GM23338 (cell line): ENCODE data around the gene KCNIP1. TPM values are rescaled to one million over a fixed set of nuclear protein-coding genes. Genes with fewer than 3 reads are reported as not detected.

ENCODE experiments used
- ATAC-seq: fragments of 200-7000 bp; cut with Tn5 transposase; 3 replicates; pipeline ENCODE4 v1.9.1; 2020
- DNase-seq: peaks from one replicate; pipeline ENCODE4 v3.0.0-alpha.2; 2015; ENCODE audit warnings: low spot score
- H2AFZ ChIP-seq: fragments of 200-600 bp; sonication (generic); 2 replicates; pipeline ENCODE4 v1.8.0; 2016; ENCODE audit warnings: antibody characterized with exemption, mild to moderate bottlenecking, moderate library complexity
- H3F3A ChIP-seq: fragments of 200-600 bp; sonication (generic); replicated peaks from 2 replicates; pipeline ENCODE4 v1.8.0; 2017; ENCODE audit warnings: antibody characterized with exemption, mixed run types, low read depth
- H3K27ac ChIP-seq: fragments of 200-600 bp; sonication (generic); 2 replicates; pipeline ENCODE4 v1.6.1; 2016; ENCODE audit warnings: low read depth
- H3K27me3 ChIP-seq: fragments of 200-600 bp; sonication (generic); 2 replicates; pipeline ENCODE4 v1.8.0; 2016; ENCODE audit warnings: mild to moderate bottlenecking, mixed run types, moderate library complexity; ENCODE audit not compliant: insufficient read depth
- H3K36me3 ChIP-seq: fragments of 200-600 bp; sonication (generic); 2 replicates; pipeline ENCODE4 v1.8.0; 2016; ENCODE audit warnings: mild to moderate bottlenecking; ENCODE audit not compliant: insufficient read depth
- H3K4me1 ChIP-seq: fragments of 200-600 bp; sonication (generic); 2 replicates; pipeline ENCODE4 v1.8.0; 2016; ENCODE audit warnings: mild to moderate bottlenecking, moderate library complexity; ENCODE audit not compliant: insufficient read depth
- H3K4me2 ChIP-seq: fragments of 200-600 bp; sonication (generic); 2 replicates; pipeline ENCODE4 v1.7.1; 2017; ENCODE audit warnings: mixed run types
- H3K4me3 ChIP-seq: fragments of 200-600 bp; sonication (generic); 2 replicates; pipeline ENCODE4 v1.6.1; 2016; ENCODE audit warnings: mixed run types
- H3K79me2 ChIP-seq: fragments of 200-600 bp; sonication (generic); replicated peaks from 2 replicates; pipeline ENCODE4 v1.8.0; 2017; ENCODE audit warnings: mild to moderate bottlenecking; ENCODE audit not compliant: insufficient read depth
- H3K9me2 ChIP-seq: fragments of 200-600 bp; sonication (generic); 2 replicates; pipeline ENCODE4 v1.8.0; 2017; ENCODE audit not compliant: insufficient read depth
- H4K20me1 ChIP-seq: fragments of 200-600 bp; sonication (generic); replicated peaks from 2 replicates; pipeline ENCODE4 v1.8.0; 2017; ENCODE audit warnings: mild to moderate bottlenecking; ENCODE audit not compliant: insufficient read depth
- H3K27ac Mint-ChIP-seq: 2 replicates; pipeline ENCODE4 v1.8.0; 2020; ENCODE audit warnings: inconsistent platforms, mild to moderate bottlenecking, moderate library complexity, mixed read lengths
- H3K27me3 Mint-ChIP-seq: 3 replicates; pipeline ENCODE4 v1.8.0; 2022; ENCODE audit warnings: low read depth, mild to moderate bottlenecking, moderate library complexity, mixed read lengths, inconsistent platforms; ENCODE audit not compliant: insufficient read depth, poor library complexity
- H3K36me3 Mint-ChIP-seq: 3 replicates; pipeline ENCODE4 v1.8.0; 2021; ENCODE audit warnings: low read depth, mild to moderate bottlenecking, inconsistent platforms, moderate library complexity, mixed read lengths
- H3K4me1 Mint-ChIP-seq: 3 replicates; pipeline ENCODE4 v1.8.0; 2020; ENCODE audit warnings: mild to moderate bottlenecking, inconsistent platforms, mixed read lengths
- H3K4me3 Mint-ChIP-seq: 3 replicates; pipeline ENCODE4 v1.8.0; 2021; ENCODE audit warnings: moderate library complexity, mild to moderate bottlenecking, inconsistent platforms, mixed read lengths
- H3K9me3 Mint-ChIP-seq: 3 replicates; pipeline ENCODE4 v1.8.0; 2020; ENCODE audit warnings: moderate library complexity, mild to moderate bottlenecking, inconsistent platforms, mixed read lengths
- EZH2 ChIP-seq: fragments of 200-600 bp; sonication (generic); IDR thresholded peaks from one replicate; pipeline ENCODE4 v1.8.0; 2017; ENCODE audit warnings: antibody characterized with exemption, mild to moderate bottlenecking, low read depth; ENCODE audit not compliant: unreplicated experiment
- EZH2phosphoT487 ChIP-seq: fragments of 200-600 bp; sonication (generic); IDR thresholded peaks from one replicate; pipeline ENCODE4 v1.8.1; 2018; ENCODE audit warnings: antibody characterized with exemption; ENCODE audit not compliant: unreplicated experiment
- JUNB ChIP-seq: IDR thresholded peaks from one replicate; pipeline ENCODE4 v1.6.1; 2016; ENCODE audit warnings: antibody characterized with exemption; ENCODE audit not compliant: unreplicated experiment
- NANOG ChIP-seq: IDR thresholded peaks from 2 replicates; pipeline ENCODE4 v1.6.1; 2016; ENCODE audit warnings: antibody characterized with exemption, borderline replicate concordance
- POLR2AphosphoS5 ChIP-seq: IDR thresholded peaks from 2 replicates; pipeline ENCODE4 v1.6.1; 2016; ENCODE audit warnings: antibody characterized with exemption, low read depth
- STAT1 ChIP-seq: IDR thresholded peaks from one replicate; pipeline ENCODE4 v1.6.1; 2016; ENCODE audit warnings: antibody characterized with exemption; ENCODE audit not compliant: unreplicated experiment
- ZNF331 ChIP-seq: fragments of 250-450 bp; sonication (Bioruptor Pico); IDR thresholded peaks from 2 replicates; pipeline ENCODE4 v1.5.0; 2020; ENCODE audit warnings: low read depth, mild to moderate bottlenecking, moderate library complexity
- polyA plus RNA-seq: library from polyadenylated mRNA; unstranded; fragments of >200 nt; fragmentation: Nextera tagmentation; extraction: Ambion mirVana; gene quantifications from 2 replicates; pipeline ENCODE4 v1.2.1, GENCODE V29; 2016
- total RNA-seq: library from RNA; depleted of rRNA; stranded (reverse); fragments of >200 nt; shearing (Covaris generic); gene quantifications from 2 replicates; pipeline ENCODE4 v1.2.3, GENCODE V29; 2014
- TF ChIP-seq, protein P1 (sequence below): IDR thresholded peaks from one replicate; pipeline ENCODE4 v1.6.1; 2018; ENCODE audit warnings: antibody characterized with exemption; ENCODE audit not compliant: unreplicated experiment
- TF ChIP-seq, protein P2 (sequence below): IDR thresholded peaks from 2 replicates; pipeline ENCODE4 v1.6.1; 2016; ENCODE audit warnings: antibody characterized with exemption
- TF ChIP-seq, protein P3 (sequence below): fragments of 250-450 bp; sonication (Bioruptor Pico); IDR thresholded peaks from 2 replicates; pipeline ENCODE4 v1.5.0; 2020; ENCODE audit warnings: mild to moderate bottlenecking, moderate library complexity

The KCNIP1 gene
- total and polyA plus RNA-seq, 2 experiments from 2014 or later: 0.31 to 0.87 TPM

DNA sequence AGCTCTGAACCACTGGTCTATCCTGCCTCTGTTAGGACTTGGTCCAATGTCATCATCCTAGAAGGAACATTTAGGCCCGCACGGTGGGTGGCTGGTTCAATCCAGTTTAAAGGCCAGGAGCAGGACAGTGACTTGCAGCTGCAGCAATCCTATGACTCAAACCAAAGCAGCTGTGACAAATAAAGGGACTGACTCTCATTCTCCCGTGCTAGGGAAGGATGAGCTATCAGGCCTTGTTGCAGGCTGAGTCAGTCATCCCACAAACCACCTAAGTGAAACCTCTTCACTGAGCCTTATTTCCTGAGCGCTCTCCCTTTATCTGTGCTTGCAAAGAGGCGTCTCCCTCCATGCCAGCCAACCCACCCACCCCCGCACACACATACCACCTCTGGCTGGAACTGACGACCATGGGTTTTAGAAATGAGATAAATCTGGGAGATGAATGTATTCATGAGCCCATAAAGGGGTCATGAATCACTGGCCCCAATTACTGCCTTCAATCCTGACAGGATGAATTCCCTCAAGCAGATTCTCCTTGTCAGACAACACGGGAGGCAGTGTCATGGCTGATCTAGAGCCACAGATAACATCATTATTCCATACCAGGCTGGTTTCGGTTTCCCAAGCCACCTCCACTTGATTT is 93.4 kb downstream of the KCNIP1 start:
- H3K4me3 ChIP-seq: no peak overlapping the region
- DNase-seq (no peak), ATAC-seq (no peak)
- H3K4me2 ChIP-seq: no peak overlapping the region
- H3K4me1 ChIP-seq: no peaks in the 10 kb centered on the region
- H3K27me3 Mint-ChIP-seq: peaks cover 14% of the 10 kb centered on the region
- no peaks in the 10 kb centered on the region for H3K9me3 Mint-ChIP-seq
- H3K36me3 Mint-ChIP-seq: no peaks in the 10 kb centered on the region
- no peaks in the 10 kb centered on the region for H3F3A ChIP-seq
- no peaks in the 10 kb centered on the region for H3K79me2 ChIP-seq
- 0 out of 2 replicates have a peak overlapping the region, but pooled peaks have one; percentile 30 for H3K27ac Mint-ChIP-seq
- no peaks in the 10 kb centered on the region for H3K9me2 ChIP-seq
- no peaks in the 10 kb centered on the region for H4K20me1 ChIP-seq
- no peak overlapping the region for H3K4me3 Mint-ChIP-seq
- H3K27ac ChIP-seq: no peak overlapping the region
- H3K36me3 ChIP-seq: no peaks in the 10 kb centered on the region
- no peak overlapping the region for H2AFZ ChIP-seq
- no peaks in the 10 kb centered on the region for H3K27me3 ChIP-seq
- peaks cover 12% of the 10 kb centered on the region; the same call in 2 of the 3 replicates for H3K4me1 Mint-ChIP-seq
- TF ChIP-seq EZH2 (no peak), STAT1 (no peak)

DNA sequence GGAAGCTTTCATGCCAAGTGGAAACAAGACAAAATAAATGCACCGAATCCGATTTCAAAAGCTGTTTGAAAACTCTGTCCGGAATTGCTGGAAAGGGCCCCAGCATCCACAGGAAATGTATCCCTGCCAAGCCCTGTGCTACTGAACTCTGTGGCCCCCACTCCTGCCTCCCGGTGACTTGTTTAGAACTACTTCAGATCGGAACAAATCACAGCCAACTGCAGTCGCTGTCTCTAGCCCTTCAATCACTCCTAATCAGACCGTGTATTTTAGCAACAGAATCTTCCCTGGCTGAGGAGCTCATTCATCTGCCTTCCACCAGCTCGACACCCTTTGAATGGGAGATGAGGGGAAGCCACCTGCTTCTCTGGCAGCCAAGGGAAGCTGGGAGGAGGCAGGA is 94.1 kb downstream of the KCNIP1 start:
- H3K27me3 Mint-ChIP-seq: peaks cover 14% of the 10 kb centered on the region
- TF ChIP-seq ZNF331 (CRISPR knock-in tag): no peak
- TF ChIP-seq, protein P1, sequence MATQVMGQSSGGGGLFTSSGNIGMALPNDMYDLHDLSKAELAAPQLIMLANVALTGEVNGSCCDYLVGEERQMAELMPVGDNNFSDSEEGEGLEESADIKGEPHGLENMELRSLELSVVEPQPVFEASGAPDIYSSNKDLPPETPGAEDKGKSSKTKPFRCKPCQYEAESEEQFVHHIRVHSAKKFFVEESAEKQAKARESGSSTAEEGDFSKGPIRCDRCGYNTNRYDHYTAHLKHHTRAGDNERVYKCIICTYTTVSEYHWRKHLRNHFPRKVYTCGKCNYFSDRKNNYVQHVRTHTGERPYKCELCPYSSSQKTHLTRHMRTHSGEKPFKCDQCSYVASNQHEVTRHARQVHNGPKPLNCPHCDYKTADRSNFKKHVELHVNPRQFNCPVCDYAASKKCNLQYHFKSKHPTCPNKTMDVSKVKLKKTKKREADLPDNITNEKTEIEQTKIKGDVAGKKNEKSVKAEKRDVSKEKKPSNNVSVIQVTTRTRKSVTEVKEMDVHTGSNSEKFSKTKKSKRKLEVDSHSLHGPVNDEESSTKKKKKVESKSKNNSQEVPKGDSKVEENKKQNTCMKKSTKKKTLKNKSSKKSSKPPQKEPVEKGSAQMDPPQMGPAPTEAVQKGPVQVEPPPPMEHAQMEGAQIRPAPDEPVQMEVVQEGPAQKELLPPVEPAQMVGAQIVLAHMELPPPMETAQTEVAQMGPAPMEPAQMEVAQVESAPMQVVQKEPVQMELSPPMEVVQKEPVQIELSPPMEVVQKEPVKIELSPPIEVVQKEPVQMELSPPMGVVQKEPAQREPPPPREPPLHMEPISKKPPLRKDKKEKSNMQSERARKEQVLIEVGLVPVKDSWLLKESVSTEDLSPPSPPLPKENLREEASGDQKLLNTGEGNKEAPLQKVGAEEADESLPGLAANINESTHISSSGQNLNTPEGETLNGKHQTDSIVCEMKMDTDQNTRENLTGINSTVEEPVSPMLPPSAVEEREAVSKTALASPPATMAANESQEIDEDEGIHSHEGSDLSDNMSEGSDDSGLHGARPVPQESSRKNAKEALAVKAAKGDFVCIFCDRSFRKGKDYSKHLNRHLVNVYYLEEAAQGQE: no peak
- no peak for TF ChIP-seq EZH2phosphoT487
- TF ChIP-seq POLR2AphosphoS5: no peak
- TF ChIP-seq, protein P2, sequence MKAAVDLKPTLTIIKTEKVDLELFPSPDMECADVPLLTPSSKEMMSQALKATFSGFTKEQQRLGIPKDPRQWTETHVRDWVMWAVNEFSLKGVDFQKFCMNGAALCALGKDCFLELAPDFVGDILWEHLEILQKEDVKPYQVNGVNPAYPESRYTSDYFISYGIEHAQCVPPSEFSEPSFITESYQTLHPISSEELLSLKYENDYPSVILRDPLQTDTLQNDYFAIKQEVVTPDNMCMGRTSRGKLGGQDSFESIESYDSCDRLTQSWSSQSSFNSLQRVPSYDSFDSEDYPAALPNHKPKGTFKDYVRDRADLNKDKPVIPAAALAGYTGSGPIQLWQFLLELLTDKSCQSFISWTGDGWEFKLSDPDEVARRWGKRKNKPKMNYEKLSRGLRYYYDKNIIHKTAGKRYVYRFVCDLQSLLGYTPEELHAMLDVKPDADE: no peak
- TF ChIP-seq, protein P3, sequence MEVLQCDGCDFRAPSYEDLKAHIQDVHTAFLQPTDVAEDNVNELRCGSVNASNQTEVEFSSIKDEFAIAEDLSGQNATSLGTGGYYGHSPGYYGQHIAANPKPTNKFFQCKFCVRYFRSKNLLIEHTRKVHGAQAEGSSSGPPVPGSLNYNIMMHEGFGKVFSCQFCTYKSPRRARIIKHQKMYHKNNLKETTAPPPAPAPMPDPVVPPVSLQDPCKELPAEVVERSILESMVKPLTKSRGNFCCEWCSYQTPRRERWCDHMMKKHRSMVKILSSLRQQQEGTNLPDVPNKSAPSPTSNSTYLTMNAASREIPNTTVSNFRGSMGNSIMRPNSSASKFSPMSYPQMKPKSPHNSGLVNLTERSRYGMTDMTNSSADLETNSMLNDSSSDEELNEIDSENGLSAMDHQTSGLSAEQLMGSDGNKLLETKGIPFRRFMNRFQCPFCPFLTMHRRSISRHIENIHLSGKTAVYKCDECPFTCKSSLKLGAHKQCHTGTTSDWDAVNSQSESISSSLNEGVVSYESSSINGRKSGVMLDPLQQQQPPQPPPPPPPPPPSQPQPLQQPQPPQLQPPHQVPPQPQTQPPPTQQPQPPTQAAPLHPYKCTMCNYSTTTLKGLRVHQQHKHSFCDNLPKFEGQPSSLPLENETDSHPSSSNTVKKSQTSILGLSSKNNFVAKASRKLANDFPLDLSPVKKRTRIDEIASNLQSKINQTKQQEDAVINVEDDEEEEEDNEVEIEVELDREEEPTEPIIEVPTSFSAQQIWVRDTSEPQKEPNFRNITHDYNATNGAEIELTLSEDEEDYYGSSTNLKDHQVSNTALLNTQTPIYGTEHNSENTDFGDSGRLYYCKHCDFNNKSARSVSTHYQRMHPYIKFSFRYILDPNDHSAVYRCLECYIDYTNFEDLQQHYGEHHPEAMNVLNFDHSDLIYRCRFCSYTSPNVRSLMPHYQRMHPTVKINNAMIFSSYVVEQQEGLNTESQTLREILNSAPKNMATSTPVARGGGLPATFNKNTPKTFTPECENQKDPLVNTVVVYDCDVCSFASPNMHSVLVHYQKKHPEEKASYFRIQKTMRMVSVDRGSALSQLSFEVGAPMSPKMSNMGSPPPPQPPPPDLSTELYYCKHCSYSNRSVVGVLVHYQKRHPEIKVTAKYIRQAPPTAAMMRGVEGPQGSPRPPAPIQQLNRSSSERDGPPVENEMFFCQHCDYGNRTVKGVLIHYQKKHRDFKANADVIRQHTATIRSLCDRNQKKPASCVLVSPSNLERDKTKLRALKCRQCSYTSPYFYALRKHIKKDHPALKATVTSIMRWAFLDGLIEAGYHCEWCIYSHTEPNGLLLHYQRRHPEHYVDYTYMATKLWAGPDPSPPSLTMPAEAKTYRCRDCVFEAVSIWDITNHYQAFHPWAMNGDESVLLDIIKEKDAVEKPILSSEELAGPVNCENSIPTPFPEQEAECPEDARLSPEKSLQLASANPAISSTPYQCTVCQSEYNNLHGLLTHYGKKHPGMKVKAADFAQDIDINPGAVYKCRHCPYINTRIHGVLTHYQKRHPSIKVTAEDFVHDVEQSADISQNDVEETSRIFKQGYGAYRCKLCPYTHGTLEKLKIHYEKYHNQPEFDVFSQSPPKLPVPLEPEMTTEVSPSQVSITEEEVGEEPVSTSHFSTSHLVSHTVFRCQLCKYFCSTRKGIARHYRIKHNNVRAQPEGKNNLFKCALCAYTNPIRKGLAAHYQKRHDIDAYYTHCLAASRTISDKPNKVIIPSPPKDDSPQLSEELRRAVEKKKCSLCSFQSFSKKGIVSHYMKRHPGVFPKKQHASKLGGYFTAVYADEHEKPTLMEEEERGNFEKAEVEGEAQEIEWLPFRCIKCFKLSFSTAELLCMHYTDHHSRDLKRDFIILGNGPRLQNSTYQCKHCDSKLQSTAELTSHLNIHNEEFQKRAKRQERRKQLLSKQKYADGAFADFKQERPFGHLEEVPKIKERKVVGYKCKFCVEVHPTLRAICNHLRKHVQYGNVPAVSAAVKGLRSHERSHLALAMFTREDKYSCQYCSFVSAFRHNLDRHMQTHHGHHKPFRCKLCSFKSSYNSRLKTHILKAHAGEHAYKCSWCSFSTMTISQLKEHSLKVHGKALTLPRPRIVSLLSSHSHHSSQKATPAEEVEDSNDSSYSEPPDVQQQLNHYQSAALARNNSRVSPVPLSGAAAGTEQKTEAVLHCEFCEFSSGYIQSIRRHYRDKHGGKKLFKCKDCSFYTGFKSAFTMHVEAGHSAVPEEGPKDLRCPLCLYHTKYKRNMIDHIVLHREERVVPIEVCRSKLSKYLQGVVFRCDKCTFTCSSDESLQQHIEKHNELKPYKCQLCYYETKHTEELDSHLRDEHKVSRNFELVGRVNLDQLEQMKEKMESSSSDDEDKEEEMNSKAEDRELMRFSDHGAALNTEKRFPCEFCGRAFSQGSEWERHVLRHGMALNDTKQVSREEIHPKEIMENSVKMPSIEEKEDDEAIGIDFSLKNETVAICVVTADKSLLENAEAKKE (CRISPR knock-in tag): no peak
- no peak for TF ChIP-seq JUNB
- no peak for TF ChIP-seq NANOG
- no peak for TF ChIP-seq STAT1

More for the DNA sequence above, 94.1 kb downstream of the KCNIP1 start:
- Histone ChIP-seq H3K27me3 (no peaks in the 10 kb centered on the region), H3K36me3 (no peaks in the 10 kb centered on the region), H3F3A (no peaks in the 10 kb centered on the region), H3K9me2 (no peaks in the 10 kb centered on the region), H3K4me3 (no peak overlapping the region), H2AFZ (no peak overlapping the region), H3K4me2 (no peak overlapping the region), H3K4me1 (no peaks in the 10 kb centered on the region), H4K20me1 (no peaks in the 10 kb centered on the region), H3K79me2 (no peaks in the 10 kb centered on the region), H3K27ac (no peak overlapping the region)
- Mint-ChIP-seq H3K9me3 (no peaks in the 10 kb centered on the region), H3K4me3 (no peak overlapping the region), H3K27ac (peak overlapping the region; percentile 23; the same call in 1 of the 2 replicates), H3K36me3 (no peaks in the 10 kb centered on the region), H3K4me1 (peaks cover 12% of the 10 kb centered on the region; the same call in 2 of the 3 replicates)
- DNase-seq (no peak), ATAC-seq (no peak)
